ENCODE data around the gene DOCK10.

DOCK10 gene

GRCh38 chr2:224934526-224935188, 107.6 kb downstream of the DOCK10 start:
- ChIA-PET CTCF (interaction anchor here (1.0 kb wide), 1 partner anchor 36 kb away, joined by 4 read pairs; no protein-coding TSS in a partner anchor), POLR2A (ENCODE audit: low non-redundant PET) (no interaction called here)
- TF ChIP-seq CTCF (conservative IDR thresholded peaks at IDR 0.05; ENCODE audit: low read depth): no peak
- no peak overlapping the region for H3K27ac ChIP-seq
- no peak for DNase-seq (ENCODE audit: low spot score)

- POLR2A ChIA-PET (ENCODE audit: low non-redundant PET): no interaction called here
- no peak for TF ChIP-seq CTCF (conservative IDR thresholded peaks at IDR 0.05; ENCODE audit: low read depth)
- no peak for DNase-seq (ENCODE audit: low spot score)
- no peak overlapping the region for H3K27ac ChIP-seq
- CTCF ChIA-PET: interaction anchor here (0.6 kb wide), 2 partner anchors 727 to 1686 kb away, joined by 3 to 5 read pairs; no protein-coding TSS in a partner anchor
Observed at GRCh38 chr2:224933431-224933830, 108.8 kb downstream of the DOCK10 start.

GRCh38 chr2:224932522-224932921, 109.7 kb downstream of the DOCK10 start:
- CTCF ChIA-PET: no interaction called here
- POLR2A ChIA-PET (ENCODE audit: low non-redundant PET): no interaction called here
- no peak for DNase-seq (ENCODE audit: low spot score)
- no peak overlapping the region for H3K27ac ChIP-seq
- TF ChIP-seq CTCF (conservative IDR thresholded peaks at IDR 0.05; ENCODE audit: low read depth): no peak

GRCh38 chr2:224931956-224932355, 110.3 kb downstream of the DOCK10 start:
- POLR2A ChIA-PET (ENCODE audit: low non-redundant PET): no interaction called here
- DNase-seq (ENCODE audit: low spot score): no peak
- H3K27ac ChIP-seq: no peak overlapping the region
- CTCF ChIA-PET: interaction anchor here (0.6 kb wide), 1 partner anchor 961 kb away, joined by 3 read pairs; no protein-coding TSS in a partner anchor
- no peak for TF ChIP-seq CTCF (conservative IDR thresholded peaks at IDR 0.05; ENCODE audit: low read depth)

- ChIA-PET CTCF (no interaction called here), POLR2A (ENCODE audit: low non-redundant PET) (no interaction called here)
- TF ChIP-seq CTCF (conservative IDR thresholded peaks at IDR 0.05; ENCODE audit: low read depth): no peak
- no peak for DNase-seq (ENCODE audit: low spot score)
- H3K27ac ChIP-seq: no peak overlapping the region
Observed at GRCh38 chr2:224930990-224931389, 111.3 kb downstream of the DOCK10 start.

- POLR2A ChIA-PET (ENCODE audit: low non-redundant PET): no interaction called here
- H3K27ac ChIP-seq: no peak overlapping the region
Observed at GRCh38 chr2:224930124-224930523, 112.1 kb downstream of the DOCK10 start.

More at GRCh38 chr2:224930124-224930523, 112.1 kb downstream of the DOCK10 start:
- DNase-seq (ENCODE audit: low spot score): no peak
- TF ChIP-seq CTCF (conservative IDR thresholded peaks at IDR 0.05; ENCODE audit: low read depth): no peak
- CTCF ChIA-PET: no interaction called here
